GM12865 (cell line): ENCODE results near the gene INSM1.

ENCODE experiments used
- DNase-seq: peaks from one replicate; pipeline ENCODE4 v3.0.0; 2010; ENCODE audit warnings: low read depth
- H3K4me3 ChIP-seq: 2 replicates; pipeline ENCODE4 v1.5.1; 2011; ENCODE audit warnings: mild to moderate bottlenecking, low read depth, low read length, control low read depth
- CTCF ChIP-seq: IDR thresholded peaks from 2 replicates; pipeline ENCODE4 v1.5.1; 2011; ENCODE audit warnings: low read length, control low read depth, low read depth, inconsistent platforms; ENCODE audit not compliant: insufficient read depth; ENCODE audit errors: missing control alignments

INSM1 gene

GRCh38 chr20:20413810-20414281 lies 45.9 kb downstream of the INSM1 start:
- H3K4me3 ChIP-seq: no peak overlapping the region
- TF ChIP-seq CTCF: no peak
- DNase-seq: no peak

GRCh38 chr20:20414640-20415220 lies 46.8 kb downstream of the INSM1 start:
- TF ChIP-seq CTCF: no peak
- H3K4me3 ChIP-seq: no peak overlapping the region
- DNase-seq: no peak

- TF ChIP-seq CTCF: no peak
- no peak overlapping the region for H3K4me3 ChIP-seq
- no peak for DNase-seq
Observed at GRCh38 chr20:20415321-20415720, 47.4 kb downstream of the INSM1 start.

- H3K4me3 ChIP-seq: no peak overlapping the region
- DNase-seq: no peak
- no peak for TF ChIP-seq CTCF
Observed at GRCh38 chr20:20417876-20418676, 50.2 kb downstream of the INSM1 start.
